HepG2 (cell line): ENCODE data around the gene NCOA6. TPM values are rescaled to one million over a fixed set of nuclear protein-coding genes. Genes with fewer than 3 reads are reported as not detected.

Experiments used
- ARID2 ChIP-seq: sonication (generic); formaldehyde crosslinking; IDR thresholded peaks from 2 replicates; pipeline ENCODE4 v1.8.1; 2022; ENCODE audit warnings: mild to moderate bottlenecking, missing genetic modification reagents, borderline replicate concordance
- ATF2 ChIP-seq: sonication (generic); formaldehyde crosslinking; IDR thresholded peaks from 2 replicates; pipeline ENCODE4 v1.4.0; 2020; ENCODE audit warnings: missing genetic modification reagents
- HCFC1 ChIP-seq: fragments of 150-350 bp; IDR thresholded peaks from 2 replicates; pipeline ENCODE4 v1.6.1; 2014; ENCODE audit warnings: low read depth, low read length
- HDAC6 ChIP-seq: fragments of 200-600 bp; sonication (generic); IDR thresholded peaks from 2 replicates; pipeline ENCODE4 v1.7.0; 2017; ENCODE audit warnings: mild to moderate bottlenecking, antibody characterized with exemption, low read length, low read depth
- JUNB ChIP-seq: sonication (generic); formaldehyde crosslinking; IDR thresholded peaks from 2 replicates; pipeline ENCODE4 v1.8.0; 2022; ENCODE audit warnings: missing genetic modification reagents, mild to moderate bottlenecking, borderline replicate concordance
- POGZ ChIP-seq: sonication (generic); formaldehyde crosslinking; IDR thresholded peaks from 2 replicates; pipeline ENCODE4 v1.4.0; 2020; ENCODE audit warnings: mild to moderate bottlenecking, missing genetic modification reagents
- POLR2AphosphoS5 ChIP-seq: IDR thresholded peaks from 2 replicates; pipeline ENCODE4 v1.6.1; 2012; ENCODE audit warnings: low read depth, low read length
- PRMT3 ChIP-seq: sonication (generic); formaldehyde crosslinking; IDR thresholded peaks from 2 replicates; pipeline ENCODE4 v1.8.1; 2022; ENCODE audit warnings: low read depth, mild to moderate bottlenecking, moderate library complexity, missing genetic modification reagents, borderline replicate concordance
- REL ChIP-seq: sonication (generic); formaldehyde crosslinking; conservative IDR thresholded peaks from 2 replicates; pipeline ENCODE4 v1.8.0; 2022; ENCODE audit warnings: mild to moderate bottlenecking, missing genetic modification reagents, moderate library complexity
- RORA ChIP-seq: sonication (generic); formaldehyde crosslinking; IDR thresholded peaks from 2 replicates; pipeline ENCODE4 v1.5.0; 2020; ENCODE audit warnings: mild to moderate bottlenecking, missing genetic modification reagents, moderate library complexity
- TBP ChIP-seq: sonication (generic); formaldehyde crosslinking; IDR thresholded peaks from 2 replicates; pipeline ENCODE4 v1.5.0; 2020; ENCODE audit warnings: missing genetic modification reagents
- THYN1 ChIP-seq: sonication (generic); formaldehyde crosslinking; IDR thresholded peaks from 2 replicates; pipeline ENCODE4 v1.8.1; 2023; ENCODE audit warnings: low read depth, mild to moderate bottlenecking, moderate library complexity, missing genetic modification reagents, borderline replicate concordance
- ZBTB1 ChIP-seq: sonication (generic); formaldehyde crosslinking; IDR thresholded peaks from 2 replicates; pipeline ENCODE4 v1.4.0; 2020; ENCODE audit warnings: missing genetic modification reagents, borderline replicate concordance
- ZBTB10 ChIP-seq: sonication (generic); formaldehyde crosslinking; IDR thresholded peaks from 2 replicates; pipeline ENCODE4 v1.4.0; 2020; ENCODE audit warnings: missing genetic modification reagents, borderline replicate concordance
- ZBTB7A ChIP-seq: sonication (generic); formaldehyde crosslinking; IDR thresholded peaks from 2 replicates; pipeline ENCODE4 v1.8.0; 2022; ENCODE audit warnings: mild to moderate bottlenecking, missing genetic modification reagents
- ZNF235 ChIP-seq: sonication (generic); formaldehyde crosslinking; IDR thresholded peaks from 2 replicates; pipeline ENCODE4 v1.8.1; 2023; ENCODE audit warnings: mild to moderate bottlenecking, missing genetic modification reagents, borderline replicate concordance
- ZNF281 ChIP-seq: sonication (generic); formaldehyde crosslinking; IDR thresholded peaks from 2 replicates; pipeline ENCODE4 v1.4.0; 2020; ENCODE audit warnings: missing genetic modification reagents, borderline replicate concordance
- ZNF430 ChIP-seq: sonication (generic); formaldehyde crosslinking; IDR thresholded peaks from 2 replicates; pipeline ENCODE4 v1.9.0; 2021; ENCODE audit warnings: mild to moderate bottlenecking, missing genetic modification reagents
- ZNF556 ChIP-seq: sonication (generic); formaldehyde crosslinking; IDR thresholded peaks from 2 replicates; pipeline ENCODE4 v1.4.0; 2020; ENCODE audit warnings: mild to moderate bottlenecking, missing genetic modification reagents, borderline replicate concordance
- ZNF574 ChIP-seq: sonication (generic); formaldehyde crosslinking; IDR thresholded peaks from 2 replicates; pipeline ENCODE4 v1.4.0; 2020; ENCODE audit warnings: missing genetic modification reagents
- ZNF713 ChIP-seq: sonication (generic); formaldehyde crosslinking; IDR thresholded peaks from 2 replicates; pipeline ENCODE4 v1.4.0; 2020; ENCODE audit warnings: mild to moderate bottlenecking, missing genetic modification reagents
- polyA plus RNA-seq, 8 experiments: library from polyadenylated mRNA; depleted of rRNA in 3 of 8; stranded (reverse) in 7 of 8; unstranded in 1 of 8; fragments of >200 nt; fragmentation: Illumina TruSeq in 4 of 8; extraction: Trizol in 4 of 8; gene quantifications; 2 replicates each; pipeline versions ENCODE4 v1.2.1 to v1.2.3, GENCODE V29; 2011 to 2016; ENCODE audit warnings: low read depth in 4 of 8, missing spikeins in 1 of 8, mixed read lengths in 1 of 8; ENCODE audit not compliant: insufficient read depth in 1 of 8
- total RNA-seq, 5 experiments: library from RNA; depleted of rRNA; stranded (reverse); fragments of >200 nt; fragmentation: Illumina TruSeq; extraction: Trizol; gene quantifications; 2 replicates each; pipeline ENCODE4 v1.2.3, GENCODE V29; 2016; ENCODE audit warnings: low read depth in 1 of 5

NCOA6 gene
- total and polyA plus RNA-seq, 2 of the 13 experiments (the other 11 are each of a cell fraction or from before 2014, with no cell fraction given), result 11.2 to 29.3 TPM

DNA sequence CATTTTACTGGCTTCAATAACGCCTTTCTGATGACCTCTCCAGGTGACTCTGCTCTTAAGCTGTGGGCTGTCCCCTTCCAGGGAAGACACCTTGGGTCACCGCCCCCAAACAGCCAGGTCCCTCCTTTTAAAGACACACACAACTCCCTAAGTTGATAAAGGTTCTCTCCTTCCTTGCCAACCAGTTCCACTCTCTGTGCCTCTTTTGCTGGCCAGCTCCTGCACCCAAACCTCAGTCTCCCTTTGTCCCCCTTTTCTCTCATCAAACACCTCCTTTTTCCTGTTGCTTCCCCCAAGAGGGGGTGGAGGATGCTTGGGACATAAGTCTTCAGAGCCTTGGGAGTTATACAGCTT, 1.0 kb downstream of the NCOA6 start (continued):
- TF ChIP-seq ZNF430 (CRISPR knock-in tag), result peak; percentile 43; the same call in 1 of the 2 replicates
- no peak for TF ChIP-seq TBP
- 0 out of 2 replicates have a peak, but pooled peaks have one; percentile 18 for TF ChIP-seq ZNF235 (CRISPR knock-in tag)
- TF ChIP-seq REL, result no peak
- TF ChIP-seq ZBTB1 (CRISPR knock-in tag), result no peak
- TF ChIP-seq HDAC6, result no peak
- no peak for TF ChIP-seq ZNF713 (CRISPR knock-in tag)
- TF ChIP-seq ZNF574 (CRISPR knock-in tag), result no peak
- TF ChIP-seq POGZ, result 0 out of 2 replicates have a peak, but pooled peaks have one; percentile 7
- TF ChIP-seq ATF2 (CRISPR knock-in tag), result no peak
- peak; percentile 14; the same call in 1 of the 2 replicates for TF ChIP-seq HCFC1
- TF ChIP-seq ZBTB7A (CRISPR knock-in tag), result no peak
- TF ChIP-seq ZBTB10 (CRISPR knock-in tag), result no peak
- no peak for TF ChIP-seq ZNF281 (CRISPR knock-in tag)
- no peak for TF ChIP-seq PRMT3 (CRISPR knock-in tag)
- TF ChIP-seq THYN1, result no peak
- peak; percentile 16; the same call in 1 of the 2 replicates for TF ChIP-seq ZNF556 (CRISPR knock-in tag)
- peak; percentile 75 for TF ChIP-seq POLR2AphosphoS5
- TF ChIP-seq ARID2, result 0 out of 2 replicates have a peak, but pooled peaks have one; percentile 31
- no peak for TF ChIP-seq RORA
- no peak for TF ChIP-seq JUNB (CRISPR knock-in tag)
